ENCODE results near the gene FOXJ2.
"Not testable (repeated sequence)": the region's sequence is repeated elsewhere in the genome, so short reads cannot be mapped to it uniquely, and the experiment has no call there.

Gene FOXJ2

DNA sequence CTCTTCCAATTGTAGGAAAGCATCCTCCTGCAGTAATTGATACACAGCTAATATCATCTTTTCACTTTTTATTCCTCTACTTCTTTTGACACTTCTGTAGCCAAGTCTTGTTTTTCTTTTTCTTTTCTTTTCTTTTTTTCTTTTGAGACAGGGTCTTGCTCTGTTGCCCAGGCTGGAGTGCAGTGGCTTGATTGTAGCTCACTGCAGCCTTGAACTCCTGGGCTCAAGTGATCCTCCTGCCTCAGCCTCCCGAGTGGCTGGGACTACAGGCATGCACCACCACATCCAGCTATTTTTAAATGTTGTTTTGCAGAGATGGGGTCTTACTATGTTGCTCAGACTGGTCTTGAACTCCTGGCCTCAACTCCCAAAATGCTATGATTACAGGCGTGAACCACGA lies 39.3 kb downstream of the FOXJ2 start:
- not testable (repeated sequence) for FAIRE-seq

- no peak for FAIRE-seq
Measured at GRCh38 chr12:8075935-8076334, 43.4 kb downstream of the FOXJ2 start.

DNA sequence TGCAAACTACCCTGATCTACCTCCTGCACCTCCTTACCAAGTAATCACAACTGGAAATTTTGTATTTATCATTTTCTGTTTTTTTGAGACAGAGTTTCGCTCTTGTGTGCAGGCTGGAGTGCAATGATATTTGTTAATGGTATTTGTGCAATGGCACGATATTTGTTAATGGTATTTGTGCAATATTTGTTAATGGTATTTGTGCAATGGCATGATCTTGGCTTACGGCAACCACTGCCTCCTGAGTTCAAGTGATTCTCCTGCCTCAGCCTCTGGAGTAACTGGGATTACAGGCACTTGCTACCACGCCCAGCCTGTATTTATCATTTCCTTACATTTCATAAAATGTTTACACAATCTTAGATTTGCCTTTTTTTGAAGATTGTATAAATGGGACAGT lies 43.9 kb downstream of the FOXJ2 start:
- no peak for FAIRE-seq

DNA sequence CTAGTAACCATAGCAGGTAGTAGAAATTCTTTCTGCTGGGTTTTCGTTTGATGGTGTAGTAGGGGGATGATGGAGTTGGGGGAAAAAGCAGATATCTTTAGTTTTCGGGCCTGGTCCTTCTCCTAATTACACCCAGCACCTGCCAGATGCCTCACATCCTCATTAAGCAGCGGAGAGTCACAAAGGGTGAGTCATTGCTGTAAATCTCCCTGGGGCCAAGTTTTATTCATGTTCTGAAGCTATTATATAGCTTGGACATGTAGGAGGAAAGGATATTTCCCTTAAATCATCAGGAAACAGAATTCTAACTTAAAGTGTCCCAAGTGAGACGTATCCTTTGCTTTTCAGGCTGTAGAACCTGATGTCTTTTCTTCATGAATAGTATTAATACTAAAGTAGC lies 44.7 kb downstream of the FOXJ2 start:
- FAIRE-seq: no peak

GRCh38 chr12:8078398-8078797 lies 45.9 kb downstream of the FOXJ2 start:
- no peak for FAIRE-seq

DNA sequence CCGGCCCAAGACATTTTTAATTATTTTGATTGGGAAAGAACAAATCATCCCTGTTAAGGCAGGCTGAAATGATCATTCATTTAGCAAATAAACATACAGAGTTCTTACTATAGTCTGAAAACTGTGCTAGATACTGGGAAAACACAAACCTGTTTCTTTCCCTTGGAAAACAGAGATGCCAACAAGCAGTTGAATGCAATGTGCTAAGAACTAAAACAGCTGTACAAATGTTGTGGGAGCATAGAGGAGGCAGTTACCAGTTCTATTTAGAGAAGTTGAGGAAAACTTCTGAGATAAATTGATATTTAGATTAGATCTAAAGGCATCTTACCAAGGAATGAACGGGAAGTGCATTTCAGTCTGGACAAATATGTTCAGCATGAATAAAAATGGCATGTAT lies 46.4 kb downstream of the FOXJ2 start:
- no peak for FAIRE-seq

GRCh38 chr12:8080120-8080519 lies 47.6 kb downstream of the FOXJ2 start:
- FAIRE-seq: no peak

- FAIRE-seq: no peak
Measured at GRCh38 chr12:8081251-8081920, 48.9 kb downstream of the FOXJ2 start.

- no peak for FAIRE-seq
Measured at GRCh38 chr12:8082808-8083100, 50.2 kb downstream of the FOXJ2 start.

GRCh38 chr12:8084351-8084750 lies 51.8 kb downstream of the FOXJ2 start:
- FAIRE-seq: not testable (repeated sequence)

DNA sequence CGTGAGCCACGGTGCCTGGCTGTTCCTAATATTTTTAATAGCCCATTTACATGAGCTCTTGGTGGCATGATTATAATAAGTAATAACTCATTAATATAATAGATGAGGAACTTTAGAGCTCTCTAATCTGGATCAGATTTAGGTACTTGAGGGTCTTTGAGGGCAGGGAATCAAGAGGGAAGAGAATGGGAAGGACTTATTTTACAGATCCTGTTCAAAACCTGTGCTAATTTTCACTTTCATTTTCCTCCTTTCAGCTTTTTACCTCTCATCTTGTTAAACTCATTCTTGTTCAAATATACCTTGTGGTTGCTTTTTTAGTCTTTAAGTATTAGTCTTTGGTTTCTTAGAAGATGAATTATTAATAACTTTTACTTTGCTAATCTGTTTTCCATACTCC lies 55.1 kb downstream of the FOXJ2 start:
- FAIRE-seq: no peak

DNA sequence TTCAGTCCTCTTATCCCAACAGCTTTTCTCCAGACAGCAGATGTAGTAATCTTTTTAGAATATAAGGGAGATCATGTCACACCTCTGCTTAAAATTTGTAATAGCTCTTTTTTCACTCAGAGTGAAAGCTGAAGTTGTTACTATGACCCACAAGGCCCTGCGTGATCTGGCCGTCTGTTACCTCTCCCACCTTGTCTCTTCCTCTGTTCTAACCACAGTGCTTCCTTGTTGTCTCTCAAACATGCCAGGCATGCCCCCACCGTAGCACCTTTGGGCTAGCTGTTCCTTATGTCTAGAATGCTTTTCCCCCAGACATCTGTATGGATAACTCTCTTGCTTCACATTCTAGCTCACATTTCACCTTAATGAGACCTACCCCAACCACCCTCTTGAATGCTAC lies 56.1 kb downstream of the FOXJ2 start:
- FAIRE-seq: no peak

DNA sequence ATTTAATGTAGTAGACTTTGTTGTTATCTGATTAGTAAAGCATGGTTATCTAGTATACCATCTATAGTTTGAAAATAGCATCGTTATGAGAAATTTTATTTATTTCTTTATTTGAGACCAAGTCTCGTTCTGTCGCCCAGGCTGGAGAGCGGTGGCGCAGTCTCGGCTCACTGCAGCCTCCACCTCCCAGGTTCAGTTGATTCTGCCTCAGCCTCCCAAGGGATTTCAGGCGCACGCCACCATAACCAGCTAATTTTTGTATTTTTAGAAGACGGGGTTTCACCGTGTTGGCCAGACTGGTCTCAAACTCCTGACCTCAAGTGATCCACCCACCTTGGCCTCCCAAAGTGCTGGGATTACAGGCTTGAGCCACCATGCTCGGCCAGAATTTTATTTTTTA lies 56.8 kb downstream of the FOXJ2 start:
- not testable (repeated sequence) for FAIRE-seq

GRCh38 chr12:8089716-8090115 lies 57.2 kb downstream of the FOXJ2 start:
- no peak for FAIRE-seq

GRCh38 chr12:8093291-8093690 lies 60.8 kb downstream of the FOXJ2 start:
- no peak for FAIRE-seq

GRCh38 chr12:8096281-8096915 lies 63.9 kb downstream of the FOXJ2 start:
- FAIRE-seq: no peak

DNA sequence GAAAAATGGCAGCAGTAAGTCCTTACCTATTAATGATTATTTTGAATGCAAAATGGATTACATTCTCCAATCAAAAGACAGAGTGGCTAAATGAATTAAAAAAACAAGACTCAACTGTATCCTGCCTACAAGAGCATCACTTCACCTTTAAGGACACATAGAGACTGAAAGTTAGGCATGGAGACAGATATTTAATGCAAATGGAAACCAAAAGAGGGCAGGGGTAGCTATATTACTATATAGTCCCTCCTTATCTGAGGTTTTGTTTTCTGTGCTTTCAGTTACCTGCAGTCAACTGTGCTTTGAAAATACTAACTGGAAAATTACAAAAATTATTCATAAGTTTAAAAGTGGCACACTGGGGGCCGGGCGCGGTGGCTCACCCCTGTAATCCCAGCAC lies 66.7 kb downstream of the FOXJ2 start:
- FAIRE-seq: no peak
